Loucy (cell line): ENCODE data around the gene GNB3.

Experiments
- CTCF ChIP-seq: fragments of 200-600 bp; sonication (generic); conservative IDR thresholded peaks from 2 replicates; pipeline ENCODE4 v1.5.1; 2014; ENCODE audit warnings: mild to moderate bottlenecking, antibody characterized with exemption, low read length
- EZH2phosphoT487 ChIP-seq: fragments of 200-600 bp; IDR thresholded peaks from 2 replicates; pipeline ENCODE4 v1.6.1; 2018; ENCODE audit warnings: antibody characterized with exemption, mild to moderate bottlenecking, moderate library complexity, borderline replicate concordance

GRCh38 chr12:6868211-6869048 is 27.7 kb downstream of the GNB3 start:
- TF ChIP-seq CTCF, result peak; percentile 42
- no peak for TF ChIP-seq EZH2phosphoT487
